ACHN (cell line): Measurements from ENCODE around the gene ANKHD1.
"Not testable (repeated sequence)": the region's sequence is repeated elsewhere in the genome, so short reads cannot be mapped to it uniquely, and the experiment has no call there.

ENCODE experiments used
- DNase-seq: peaks from one replicate; pipeline ENCODE4 v3.0.0-alpha.2; 2015
- in situ Hi-C: cut with HindIII; loops from 2 replicates; pipeline ENCODE4 v1.10.0; 2017; ENCODE audit warnings: low sequenced_read_pairs, low pct_ligation_motif_present, low pct_unique_long_range_greater_than_20kb

The ANKHD1 gene

GRCh38 chr5:140483055-140483454 lies 81.4 kb downstream of the ANKHD1 start:
- in situ Hi-C loops, result no loop called here

GRCh38 chr5:140488141-140488540 lies 86.5 kb downstream of the ANKHD1 start:
- in situ Hi-C loops, result not testable (repeated sequence)
- DNase-seq, result peak; percentile 10

More at GRCh38 chr5:140483055-140483454, 81.4 kb downstream of the ANKHD1 start:
- no peak for DNase-seq

GRCh38 chr5:140488914-140489313 lies 87.3 kb downstream of the ANKHD1 start:
- peak; percentile 8 for DNase-seq
- in situ Hi-C loops, result no loop called here

GRCh38 chr5:140497897-140498296 lies 96.3 kb downstream of the ANKHD1 start:
- DNase-seq, result peak; percentile 71
- in situ Hi-C loops, result no loop called here

- no peak for DNase-seq
- in situ Hi-C loops, result no loop called here
These were observed 97.0 kb downstream of the ANKHD1 start for GRCh38 chr5:140498591-140498990.

GRCh38 chr5:140502834-140503233 lies 101.2 kb downstream of the ANKHD1 start:
- in situ Hi-C loops, result no loop called here

GRCh38 chr5:140509898-140510297 lies 108.3 kb downstream of the ANKHD1 start:
- no peak for DNase-seq
- in situ Hi-C loops, result no loop called here

More at GRCh38 chr5:140502834-140503233, 101.2 kb downstream of the ANKHD1 start:
- DNase-seq, result no peak

GRCh38 chr5:140513124-140513523 lies 111.5 kb downstream of the ANKHD1 start:
- in situ Hi-C loops, result no loop called here
- no peak for DNase-seq

- in situ Hi-C loops, result no loop called here
- DNase-seq, result no peak
These were observed 122.4 kb downstream of the ANKHD1 start for GRCh38 chr5:140524003-140524402.

GRCh38 chr5:140540227-140540626 lies 138.6 kb downstream of the ANKHD1 start:
- DNase-seq, result no peak
- in situ Hi-C loops, result no loop called here

- in situ Hi-C loops, result no loop called here
- no peak for DNase-seq
These were observed 141.3 kb downstream of the ANKHD1 start for GRCh38 chr5:140542972-140543371.

GRCh38 chr5:140544986-140545385 lies 143.4 kb downstream of the ANKHD1 start:
- in situ Hi-C loops, result no loop called here

GRCh38 chr5:140545606-140546005 lies 144.0 kb downstream of the ANKHD1 start:
- DNase-seq, result no peak
- in situ Hi-C loops, result no loop called here

More at GRCh38 chr5:140544986-140545385, 143.4 kb downstream of the ANKHD1 start:
- DNase-seq, result no peak

- in situ Hi-C loops, result no loop called here
- no peak for DNase-seq
These were observed 145.3 kb downstream of the ANKHD1 start for GRCh38 chr5:140546851-140547507.

GRCh38 chr5:140547508-140548299 lies 146.1 kb downstream of the ANKHD1 start, which contains the start of gene EIF4EBP3:
TSS of gene EIF4EBP3 (plus strand) at chr5:140547662. CDS start at chr5:140547738, 76 bp downstream.
- in situ Hi-C loops, result no loop called here
- peak; percentile 92 for DNase-seq

- DNase-seq, result no peak
- in situ Hi-C loops, result no loop called here
These were observed 146.7 kb downstream of the ANKHD1 start for GRCh38 chr5:140548300-140548688.

- DNase-seq, result no peak
- in situ Hi-C loops, result no loop called here
These were observed 147.2 kb downstream of the ANKHD1 start for GRCh38 chr5:140548791-140549190.

GRCh38 chr5:140549237-140550144 lies 147.9 kb downstream of the ANKHD1 start:
- DNase-seq, result no peak
- in situ Hi-C loops, result no loop called here
